ENCODE results near the gene PDE2A. TPM values are rescaled to one million over a fixed set of nuclear protein-coding genes. Genes with fewer than 3 reads are reported as not detected.

The PDE2A gene
- total and polyA plus RNA-seq, 2 experiments from 2014 or later, result 0.60 to 2.2 TPM

DNA sequence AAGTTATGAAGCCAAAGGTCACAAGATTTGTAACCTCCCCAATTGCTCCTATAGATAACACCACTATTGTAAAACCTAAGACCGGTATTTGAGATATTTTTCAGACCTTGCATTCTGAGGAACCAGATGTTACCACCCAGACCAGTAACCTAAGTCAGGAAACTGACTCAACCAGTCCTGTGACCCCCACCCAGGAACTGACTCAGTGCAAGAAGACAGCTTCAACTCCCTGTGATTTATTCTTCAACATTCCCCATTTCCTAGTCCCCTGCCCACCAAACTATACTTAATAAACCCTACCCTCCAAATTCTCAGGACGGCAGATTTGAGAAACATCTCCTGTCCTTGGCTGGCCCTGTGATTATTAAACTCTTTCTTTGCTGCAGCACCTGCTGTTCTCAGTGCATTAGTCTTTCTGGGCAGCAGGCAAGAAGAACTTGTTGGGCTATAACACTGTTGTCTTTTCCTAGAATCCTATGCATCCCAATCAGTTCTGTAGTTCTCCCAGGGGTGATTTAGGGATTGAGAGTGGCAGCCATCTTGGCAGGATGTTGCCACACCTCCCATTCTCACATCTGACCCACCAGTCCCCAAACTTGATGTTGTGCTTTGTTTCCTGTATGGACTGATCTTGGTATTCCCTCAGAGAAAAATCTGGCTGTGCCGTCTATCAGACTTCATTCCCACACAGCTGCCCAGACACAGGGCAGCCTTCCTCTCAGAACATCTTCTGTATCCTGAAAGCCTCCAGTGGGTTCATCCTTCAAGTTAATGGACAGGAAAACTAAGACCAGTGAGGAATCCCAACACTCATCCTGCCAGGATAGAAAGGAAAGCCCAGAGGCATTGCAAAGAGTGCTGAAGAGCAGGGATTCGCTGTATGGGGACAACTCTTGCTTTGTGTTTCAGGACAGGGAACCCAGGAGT lies 104.0 kb downstream of the PDE2A start:
- 36% methylated on average over 4 of the region's 4 CpGs for WGBS (ENCODE audit: low lambda C conversion rate, missing lambda C conversion rate)
- H3K9me2 ChIP-seq (replicated peaks; ENCODE audit: insufficient read depth), result no peaks in the 10 kb centered on the region
- peak overlapping the region; percentile 59 for H3K27ac ChIP-seq
- TF ChIP-seq EZH2 (IDR thresholded peaks at IDR 0.05; ENCODE audit: borderline replicate concordance) (no peak), EZH2phosphoT487 (IDR thresholded peaks at IDR 0.05; ENCODE audit: low read depth, severe bottlenecking, unreplicated experiment) (no peak)
- TF ChIP-seq, protein P1, sequence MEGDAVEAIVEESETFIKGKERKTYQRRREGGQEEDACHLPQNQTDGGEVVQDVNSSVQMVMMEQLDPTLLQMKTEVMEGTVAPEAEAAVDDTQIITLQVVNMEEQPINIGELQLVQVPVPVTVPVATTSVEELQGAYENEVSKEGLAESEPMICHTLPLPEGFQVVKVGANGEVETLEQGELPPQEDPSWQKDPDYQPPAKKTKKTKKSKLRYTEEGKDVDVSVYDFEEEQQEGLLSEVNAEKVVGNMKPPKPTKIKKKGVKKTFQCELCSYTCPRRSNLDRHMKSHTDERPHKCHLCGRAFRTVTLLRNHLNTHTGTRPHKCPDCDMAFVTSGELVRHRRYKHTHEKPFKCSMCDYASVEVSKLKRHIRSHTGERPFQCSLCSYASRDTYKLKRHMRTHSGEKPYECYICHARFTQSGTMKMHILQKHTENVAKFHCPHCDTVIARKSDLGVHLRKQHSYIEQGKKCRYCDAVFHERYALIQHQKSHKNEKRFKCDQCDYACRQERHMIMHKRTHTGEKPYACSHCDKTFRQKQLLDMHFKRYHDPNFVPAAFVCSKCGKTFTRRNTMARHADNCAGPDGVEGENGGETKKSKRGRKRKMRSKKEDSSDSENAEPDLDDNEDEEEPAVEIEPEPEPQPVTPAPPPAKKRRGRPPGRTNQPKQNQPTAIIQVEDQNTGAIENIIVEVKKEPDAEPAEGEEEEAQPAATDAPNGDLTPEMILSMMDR (IDR thresholded peaks at IDR 0.05; ENCODE audit: poor library complexity), result no peak
- H3K79me2 ChIP-seq, result no peaks in the 10 kb centered on the region
- peak; percentile 51 for DNase-seq (ENCODE audit: low spot score)
- H3K9me3 ChIP-seq (ENCODE audit: low read depth), result no peaks in the 10 kb centered on the region
- H3K27me3 ChIP-seq, result no peaks in the 10 kb centered on the region
- no peaks in the 10 kb centered on the region for H4K20me1 ChIP-seq (ENCODE audit: insufficient read depth, poor library complexity, severe bottlenecking)
- no peaks in the 10 kb centered on the region for H3K36me3 ChIP-seq (replicated peaks; ENCODE audit: insufficient read depth, low read depth)
- H3K4me1 ChIP-seq (ENCODE audit: insufficient read depth), result peaks cover 22% of the 10 kb centered on the region
- H3K4me2 ChIP-seq, result no peak overlapping the region
- no peak overlapping the region for H3K4me3 ChIP-seq
- H2AFZ ChIP-seq, result no peak overlapping the region

DNA sequence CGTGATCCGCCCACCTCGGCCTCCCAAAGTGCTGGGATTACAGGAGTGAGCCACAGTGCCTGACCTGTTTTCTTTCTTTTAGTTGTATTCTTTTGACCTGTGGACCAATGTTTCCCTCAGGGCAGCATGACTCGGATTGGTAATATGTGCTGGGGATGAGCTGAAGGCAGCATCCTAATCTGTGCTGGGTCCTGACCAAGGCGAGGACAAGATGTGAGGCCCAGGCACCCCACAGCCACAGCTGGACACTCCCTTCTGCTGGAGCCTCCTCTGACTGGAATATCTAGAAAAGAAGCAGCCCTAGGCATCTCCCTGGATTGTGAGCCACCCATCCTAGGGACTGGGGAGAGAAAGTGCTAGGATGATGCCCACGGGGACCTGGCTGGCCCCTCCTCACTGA lies 105.4 kb downstream of the PDE2A start:
- H3K36me3 ChIP-seq (replicated peaks; ENCODE audit: insufficient read depth, low read depth), result no peaks in the 10 kb centered on the region
- H3K27me3 ChIP-seq, result no peaks in the 10 kb centered on the region
- no peaks in the 10 kb centered on the region for H3K9me2 ChIP-seq (replicated peaks; ENCODE audit: insufficient read depth)
- no peaks in the 10 kb centered on the region for H4K20me1 ChIP-seq (ENCODE audit: insufficient read depth, poor library complexity, severe bottlenecking)
- no peak overlapping the region for H3K4me3 ChIP-seq
- DNase-seq (ENCODE audit: low spot score), result no peak
- TF ChIP-seq EZH2 (IDR thresholded peaks at IDR 0.05; ENCODE audit: borderline replicate concordance) (no peak), EZH2phosphoT487 (IDR thresholded peaks at IDR 0.05; ENCODE audit: low read depth, severe bottlenecking, unreplicated experiment) (no peak)
- TF ChIP-seq, protein P1 (IDR thresholded peaks at IDR 0.05; ENCODE audit: poor library complexity), result no peak
- H3K79me2 ChIP-seq, result no peaks in the 10 kb centered on the region
- H3K27ac ChIP-seq, result no peak overlapping the region
- no peak overlapping the region for H3K4me2 ChIP-seq
- 82% methylated on average over 6 of the region's 6 CpGs for WGBS (ENCODE audit: low lambda C conversion rate, missing lambda C conversion rate)
- H2AFZ ChIP-seq, result no peak overlapping the region
- peaks cover 22% of the 10 kb centered on the region for H3K4me1 ChIP-seq (ENCODE audit: insufficient read depth)
- H3K9me3 ChIP-seq (ENCODE audit: low read depth), result no peaks in the 10 kb centered on the region

DNA sequence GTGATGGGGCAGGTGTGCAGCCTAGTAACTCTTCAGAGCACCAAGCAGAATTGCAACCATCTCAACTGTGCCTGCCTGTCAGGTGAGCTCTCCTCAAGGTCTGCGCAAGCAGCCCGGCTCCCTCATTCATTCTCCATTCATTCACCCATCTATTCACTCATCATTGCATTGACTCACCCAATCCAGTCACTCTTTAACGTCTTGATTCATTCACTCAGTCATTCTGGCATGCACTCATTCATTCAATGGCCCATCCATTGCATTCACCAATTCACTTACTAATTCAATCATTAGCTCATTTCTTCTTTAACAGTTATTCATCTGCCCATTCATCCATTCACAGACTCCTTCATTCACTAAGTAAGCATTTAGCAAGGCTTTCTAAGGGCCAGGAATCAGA lies 111.8 kb downstream of the PDE2A start:
- Histone ChIP-seq H3K79me2 (no peaks in the 10 kb centered on the region), H3K27ac (no peak overlapping the region), H3K27me3 (no peaks in the 10 kb centered on the region), H3K4me1 (ENCODE audit: insufficient read depth) (no peaks in the 10 kb centered on the region), H3K9me3 (ENCODE audit: low read depth) (no peaks in the 10 kb centered on the region), H3K4me2 (no peak overlapping the region), H2AFZ (no peak overlapping the region), H3K4me3 (no peak overlapping the region), H3K36me3 (replicated peaks; ENCODE audit: insufficient read depth, low read depth) (no peaks in the 10 kb centered on the region), H4K20me1 (ENCODE audit: insufficient read depth, poor library complexity, severe bottlenecking) (no peaks in the 10 kb centered on the region), H3K9me2 (replicated peaks; ENCODE audit: insufficient read depth) (no peaks in the 10 kb centered on the region)
- WGBS (ENCODE audit: low lambda C conversion rate, missing lambda C conversion rate), result 95% methylated on average over 3 of the region's 3 CpGs
- no peak for DNase-seq (ENCODE audit: low spot score)
- no peak for TF ChIP-seq EZH2phosphoT487 (IDR thresholded peaks at IDR 0.05; ENCODE audit: low read depth, severe bottlenecking, unreplicated experiment)
- TF ChIP-seq EZH2 (IDR thresholded peaks at IDR 0.05; ENCODE audit: borderline replicate concordance), result no peak
- TF ChIP-seq, protein P1 (IDR thresholded peaks at IDR 0.05; ENCODE audit: poor library complexity), result no peak
